PFSK-1 (cell line): ENCODE measurements around the gene SMG1.

Experiments used
- FOXP2 ChIP-seq: optimal IDR thresholded peaks from 2 replicates; pipeline ENCODE3; 2011; ENCODE audit warnings: borderline replicate concordance, control low read depth, inconsistent platforms; ENCODE audit not compliant: insufficient read depth; ENCODE audit errors: extremely low read length, extremely low read depth
- POLR2AphosphoS5 ChIP-seq: IDR thresholded peaks from 2 replicates; pipeline ENCODE4 v1.6.1; 2012; ENCODE audit warnings: low read depth, mild to moderate bottlenecking, control low read depth, low read length, moderate library complexity
- REST ChIP-seq, 2 experiments: IDR thresholded peaks; 2 replicates each; pipeline versions ENCODE4 v1.6.1 to v1.8.0; 2011 to 2012; ENCODE audit warnings: low read depth in 2 of 2, low read length in 2 of 2, control low read depth in 1 of 2, inconsistent platforms in 1 of 2, mild to moderate bottlenecking in 1 of 2, moderate library complexity in 1 of 2; ENCODE audit not compliant: insufficient read depth in 1 of 2
- SIN3A ChIP-seq: IDR thresholded peaks from 2 replicates; pipeline ENCODE4 v1.6.1; 2012; ENCODE audit warnings: mild to moderate bottlenecking, low read length, moderate library complexity, borderline replicate concordance; ENCODE audit not compliant: insufficient read depth
- TAF1 ChIP-seq: IDR thresholded peaks from 2 replicates; pipeline ENCODE4 v1.6.1; 2012; ENCODE audit warnings: low read length, control low read depth, borderline replicate concordance; ENCODE audit not compliant: insufficient read depth

SMG1 gene

GRCh38 chr16:18832613-18833012, 93.6 kb downstream of the SMG1 start:
- TF ChIP-seq SIN3A (no peak), POLR2AphosphoS5 (no peak), FOXP2 (no peak), TAF1 (no peak), REST (IDR thresholded peaks at IDR 0.05; ENCODE audit: insufficient read depth in 1 of 2, low read depth in 2 of 2, low read length in 2 of 2) (no peak)

- no peak for TF ChIP-seq REST (IDR thresholded peaks at IDR 0.05; ENCODE audit: insufficient read depth in 1 of 2, low read depth in 2 of 2, low read length in 2 of 2)
- no peak for TF ChIP-seq POLR2AphosphoS5
- no peak for TF ChIP-seq SIN3A
- no peak for TF ChIP-seq FOXP2
- TF ChIP-seq TAF1: no peak
Observed at GRCh38 chr16:18832006-18832405, 94.2 kb downstream of the SMG1 start.

GRCh38 chr16:18829251-18829650, 97.0 kb downstream of the SMG1 start:
- TF ChIP-seq FOXP2: no peak
- TF ChIP-seq TAF1: no peak
- no peak for TF ChIP-seq REST (IDR thresholded peaks at IDR 0.05; ENCODE audit: insufficient read depth in 1 of 2, low read depth in 2 of 2, low read length in 2 of 2)
- TF ChIP-seq SIN3A: no peak
- TF ChIP-seq POLR2AphosphoS5: no peak

GRCh38 chr16:18827890-18828289, 98.3 kb downstream of the SMG1 start:
- TF ChIP-seq REST (IDR thresholded peaks at IDR 0.05; ENCODE audit: insufficient read depth in 1 of 2, low read depth in 2 of 2, low read length in 2 of 2): no peak
- no peak for TF ChIP-seq SIN3A
- TF ChIP-seq POLR2AphosphoS5: no peak
- TF ChIP-seq TAF1: no peak
- no peak for TF ChIP-seq FOXP2

GRCh38 chr16:18816286-18816685, 109.9 kb downstream of the SMG1 start:
- TF ChIP-seq REST (IDR thresholded peaks at IDR 0.05; ENCODE audit: insufficient read depth in 1 of 2, low read depth in 2 of 2, low read length in 2 of 2) (no peak), SIN3A (no peak), FOXP2 (no peak), TAF1 (no peak), POLR2AphosphoS5 (no peak)
